GM06990 (cell line): ENCODE data around the gene ZNF831.

Experiments
- DNase-seq: peaks from one replicate; pipeline ENCODE4 v3.0.0-alpha.2; 2011; ENCODE audit not compliant: insufficient read length; ENCODE audit errors: extremely low read depth
- H3K27me3 ChIP-seq: replicated peaks from 2 replicates; pipeline ENCODE4 v1.6.0; 2011; ENCODE audit warnings: low read length; ENCODE audit not compliant: control insufficient read depth, insufficient read depth
- H3K36me3 ChIP-seq: 2 replicates; pipeline ENCODE4 v1.5.1; 2011; ENCODE audit warnings: low read length; ENCODE audit not compliant: control insufficient read depth, insufficient read depth
- H3K4me3 ChIP-seq: replicated peaks from 2 replicates; pipeline ENCODE4 v1.5.1; 2011; ENCODE audit warnings: low read depth, mild to moderate bottlenecking, control low read depth, low read length
- CTCF ChIP-seq: IDR thresholded peaks from 2 replicates; pipeline ENCODE4 v1.5.1; 2011; ENCODE audit warnings: low read length, control low read depth, mild to moderate bottlenecking, inconsistent platforms; ENCODE audit not compliant: insufficient read depth, poor library complexity, severe bottlenecking

ZNF831 gene

GRCh38 chr20:59147586-59147985 is 16.0 kb upstream of the ZNF831 start:
- no peaks in the 10 kb centered on the region; the same call in none of the 2 replicates for H3K27me3 ChIP-seq
- no peak overlapping the region for H3K4me3 ChIP-seq
- DNase-seq: no peak
- H3K36me3 ChIP-seq: no peaks in the 10 kb centered on the region; the same call in 1 of the 2 replicates
- no peak for TF ChIP-seq CTCF

- H3K4me3 ChIP-seq: no peak overlapping the region
- DNase-seq: no peak
- no peaks in the 10 kb centered on the region; the same call in none of the 2 replicates for H3K27me3 ChIP-seq
- TF ChIP-seq CTCF: no peak
- no peaks in the 10 kb centered on the region; the same call in 1 of the 2 replicates for H3K36me3 ChIP-seq
These were observed 14.7 kb upstream of the ZNF831 start for GRCh38 chr20:59148701-59149493.

- Histone ChIP-seq H3K36me3 (no peaks in the 10 kb centered on the region; the same call in 1 of the 2 replicates), H3K4me3 (no peak overlapping the region), H3K27me3 (no peaks in the 10 kb centered on the region; the same call in none of the 2 replicates)
- no peak for DNase-seq
- TF ChIP-seq CTCF: no peak
These were observed 13.7 kb upstream of the ZNF831 start for GRCh38 chr20:59149678-59150504.

- Histone ChIP-seq H3K27me3 (no peaks in the 10 kb centered on the region; the same call in none of the 2 replicates), H3K4me3 (no peak overlapping the region), H3K36me3 (no peaks in the 10 kb centered on the region; the same call in 1 of the 2 replicates)
- DNase-seq: no peak
- no peak for TF ChIP-seq CTCF
These were observed 12.8 kb upstream of the ZNF831 start for GRCh38 chr20:59150821-59151251.

GRCh38 chr20:59151391-59151790 is 12.2 kb upstream of the ZNF831 start:
- TF ChIP-seq CTCF: no peak
- no peaks in the 10 kb centered on the region; the same call in none of the 2 replicates for H3K27me3 ChIP-seq
- no peak overlapping the region for H3K4me3 ChIP-seq
- H3K36me3 ChIP-seq: no peaks in the 10 kb centered on the region; the same call in 1 of the 2 replicates
- DNase-seq: no peak
